ENCODE results near the gene EIF4B. TPM values are rescaled to one million over a fixed set of nuclear protein-coding genes. Genes with fewer than 3 reads are reported as not detected.

The EIF4B gene
- total and polyA plus RNA-seq, 12 donors = 77.1 to 800 (median 557) TPM

DNA sequence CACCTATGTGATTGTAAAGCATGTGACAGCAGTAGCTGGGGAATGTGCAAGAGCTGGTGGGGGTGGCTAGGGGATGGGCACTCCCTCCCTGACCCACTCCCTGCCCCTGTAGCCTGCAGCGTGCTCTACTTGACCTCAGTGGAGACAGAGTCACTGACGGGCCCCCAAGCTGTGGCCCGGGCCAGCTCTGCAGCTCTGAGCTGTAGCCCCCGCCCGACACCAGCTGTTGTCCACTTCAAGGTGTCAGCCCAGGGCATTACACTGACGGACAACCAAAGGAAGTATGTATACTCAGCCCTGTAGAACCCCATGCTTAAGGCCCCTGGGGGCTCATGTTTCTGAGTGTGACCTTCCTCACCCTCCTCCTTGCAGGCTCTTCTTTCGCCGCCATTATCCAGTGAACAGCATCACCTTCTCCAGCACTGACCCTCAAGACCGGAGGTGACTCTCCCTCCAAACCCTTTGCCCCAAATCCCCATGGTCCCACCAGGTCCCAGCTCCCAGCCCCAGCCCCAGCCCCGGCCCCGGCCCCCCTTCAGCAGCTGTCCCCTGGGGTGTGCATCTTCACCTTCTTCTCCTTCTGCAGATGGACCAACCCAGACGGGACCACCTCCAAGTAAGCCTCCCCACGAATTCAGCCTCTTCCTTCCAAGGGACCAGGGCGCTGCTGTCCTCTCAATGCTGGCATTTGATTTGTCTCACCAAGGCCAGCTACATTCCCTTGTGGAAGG is 56.9 kb downstream of the EIF4B start:
- TF ChIP-seq POLR2A (IDR thresholded peaks at IDR 0.05) = no peak
- no peak for TF ChIP-seq CTCF (IDR thresholded peaks at IDR 0.05)
- H3K36me3 ChIP-seq (replicated peaks in 1 of 2) = peaks cover 0 to 72% of the 10 kb centered on the region in 2 donors
- WGBS, 4 donors = 80 to 90% (median 82%) methylated on average over 10 to 14 of the region's 14 CpGs
- DNase-seq = peak in 5 of 7 donors; percentile 6 to 58 (median 34)
- H3K27ac ChIP-seq = peak overlapping the region in 3 of 5 donors; percentile 0 to 88 (median 73)
- H3K4me1 ChIP-seq (replicated peaks in 1 of 2) = peaks cover 13 to 46% of the 10 kb centered on the region in 2 donors
- no peaks in the 10 kb centered on the region for H3K9me3 ChIP-seq (replicated peaks in 1 of 3)
- no peaks in the 10 kb centered on the region for H3K27me3 ChIP-seq
- intact Hi-C loops (cut with DNase I) = loop anchor here in 1 of 2 donors (10.0 kb wide), 1 partner anchor 132 kb away; no protein-coding TSS in a partner anchor
- H3K4me3 ChIP-seq = no peak overlapping the region

DNA sequence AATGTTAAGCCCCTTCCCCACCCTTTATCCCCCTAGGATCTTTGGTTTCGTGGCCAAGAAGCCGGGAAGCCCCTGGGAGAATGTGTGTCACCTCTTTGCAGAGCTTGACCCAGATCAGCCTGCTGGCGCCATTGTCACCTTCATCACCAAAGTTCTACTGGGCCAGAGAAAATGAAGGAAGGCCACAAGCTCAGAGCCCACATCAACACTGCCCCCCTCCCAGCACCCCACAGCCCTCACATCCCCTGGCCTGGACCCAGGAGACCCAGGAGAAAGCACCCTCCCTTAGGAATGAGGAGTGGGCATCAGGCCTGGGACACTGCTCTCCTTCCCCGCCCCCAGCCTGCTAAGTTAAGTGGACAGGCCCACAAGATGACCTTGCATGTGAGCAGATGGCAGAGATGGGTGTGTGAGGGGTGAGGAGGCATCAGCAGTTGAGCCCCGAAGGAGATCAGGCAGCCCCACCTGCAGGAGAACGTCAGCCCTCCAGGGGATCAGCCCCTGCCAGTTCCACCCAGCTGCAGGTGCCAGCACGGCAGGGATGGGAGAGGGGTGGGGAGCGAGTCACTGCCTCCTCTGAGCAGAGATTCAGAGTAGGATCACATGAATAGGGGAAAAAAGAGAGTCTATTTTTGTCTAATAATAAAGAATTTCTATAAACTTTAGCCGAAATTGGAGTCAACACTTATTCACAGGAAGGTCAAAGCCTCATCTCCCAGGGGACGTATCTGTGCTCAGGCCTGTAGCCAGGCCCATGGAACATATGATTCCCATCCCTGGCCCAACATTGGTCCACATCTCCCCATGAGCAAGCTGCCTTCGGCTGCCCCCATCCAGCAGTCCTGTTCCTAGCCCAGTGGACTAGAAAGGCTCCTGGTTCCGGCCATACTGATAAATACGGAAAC is 57.7 kb downstream of the EIF4B start:
- H3K4me1 ChIP-seq (replicated peaks in 1 of 2) = peaks cover 13 to 52% of the 10 kb centered on the region in 2 donors
- 47 to 53% (median 52%) methylated on average over 12 to 13 of the region's 13 CpGs for WGBS, 4 donors
- H3K36me3 ChIP-seq (replicated peaks in 1 of 2) = peaks cover 0 to 64% of the 10 kb centered on the region in 2 donors
- no peaks in the 10 kb centered on the region for H3K9me3 ChIP-seq (replicated peaks in 1 of 3)
- TF ChIP-seq CTCF (IDR thresholded peaks at IDR 0.05) = peak in 1 of 6 experiments; percentile 8
- no peak for TF ChIP-seq POLR2A (IDR thresholded peaks at IDR 0.05)
- H3K4me3 ChIP-seq = no peak overlapping the region
- intact Hi-C loops (cut with DNase I) = loop anchor here in 1 of 2 donors (10.0 kb wide), 1 partner anchor 131 kb away; no protein-coding TSS in a partner anchor
- H3K27me3 ChIP-seq = no peaks in the 10 kb centered on the region
- DNase-seq = peak in 6 of 7 donors; percentile 41 to 75 (median 64)
- H3K27ac ChIP-seq = peak overlapping the region in 3 of 5 donors; percentile 37 to 88 (median 73)

- Histone ChIP-seq H3K36me3 (replicated peaks in 1 of 2) (peaks cover 0 to 55% of the 10 kb centered on the region in 2 donors), H3K9me3 (replicated peaks in 1 of 3) (no peaks in the 10 kb centered on the region), H3K4me1 (replicated peaks in 1 of 2) (peaks cover 13 to 57% of the 10 kb centered on the region in 2 donors), H3K27me3 (no peaks in the 10 kb centered on the region), H3K27ac (peak overlapping the region in 3 of 5 donors; percentile 37 to 88 (median 73)), H3K4me3 (no peak overlapping the region)
- intact Hi-C loops (cut with DNase I) = loop anchor here (5.0 to 10.0 kb wide), 2 partner anchors 130 to 132 kb away; no protein-coding TSS in a partner anchor
- TF ChIP-seq POLR2A (IDR thresholded peaks at IDR 0.05) = no peak
- TF ChIP-seq CTCF (IDR thresholded peaks at IDR 0.05) = no peak
- peak in 5 of 7 donors; percentile 7 to 61 (median 37) for DNase-seq
- 65 to 74% (median 71%) methylated on average over 11 of the region's 11 CpGs for WGBS, 4 donors
These were observed 58.6 kb downstream of the EIF4B start for GRCh38 chr12:53064613-53065436.

Data from adrenal gland (tissue), 12 donors.